ENCODE measurements around the gene STRADB.
"Not testable (repeated sequence)": the region's sequence is repeated elsewhere in the genome, so short reads cannot be mapped to it uniquely, and the experiment has no call there.

The STRADB gene

GRCh38 chr2:201430839-201431238 lies 20.7 kb upstream of the STRADB start:
- no peak for FAIRE-seq

GRCh38 chr2:201432038-201432620 lies 19.4 kb upstream of the STRADB start:
- FAIRE-seq: no peak

- no peak for FAIRE-seq
Observed at GRCh38 chr2:201432621-201433393, 18.7 kb upstream of the STRADB start.

GRCh38 chr2:201433394-201433995 lies 18.0 kb upstream of the STRADB start:
- no peak for FAIRE-seq

- no peak for FAIRE-seq
Observed at GRCh38 chr2:201436141-201436540, 15.4 kb upstream of the STRADB start.

- not testable (repeated sequence) for FAIRE-seq
Observed at GRCh38 chr2:201439336-201439922, 12.1 kb upstream of the STRADB start.

GRCh38 chr2:201440182-201440581 lies 11.4 kb upstream of the STRADB start:
- FAIRE-seq: no peak

GRCh38 chr2:201441409-201441808 lies 10.1 kb upstream of the STRADB start:
- FAIRE-seq: no peak

- FAIRE-seq: no peak
Observed at GRCh38 chr2:201444746-201445465, 6.6 kb upstream of the STRADB start.

- FAIRE-seq: no peak
Observed at GRCh38 chr2:201447086-201447485, 4.5 kb upstream of the STRADB start.

- no peak for FAIRE-seq
Observed at GRCh38 chr2:201448061-201448460, 3.5 kb upstream of the STRADB start.

- no peak for FAIRE-seq
Observed at GRCh38 chr2:201448701-201449100, 2.8 kb upstream of the STRADB start.

GRCh38 chr2:201450954-201451291 lies 617 bp upstream of the STRADB start:
- FAIRE-seq: no peak

GRCh38 chr2:201452058-201452921 lies 750 bp downstream of the STRADB start:
- no peak for FAIRE-seq

- no peak for FAIRE-seq
Observed at GRCh38 chr2:201452922-201453643, 1.5 kb downstream of the STRADB start.

- FAIRE-seq: no peak
Observed at GRCh38 chr2:201458381-201458780, 6.8 kb downstream of the STRADB start.

- no peak for FAIRE-seq
Observed at GRCh38 chr2:201460532-201460931, 9.0 kb downstream of the STRADB start.

GRCh38 chr2:201464547-201464946 lies 13.0 kb downstream of the STRADB start:
- FAIRE-seq: no peak

- no peak for FAIRE-seq
Observed at GRCh38 chr2:201465524-201465971, 14.0 kb downstream of the STRADB start.

GRCh38 chr2:201466050-201466675 lies 14.6 kb downstream of the STRADB start:
- no peak for FAIRE-seq

GRCh38 chr2:201467666-201468065 lies 16.1 kb downstream of the STRADB start:
- no peak for FAIRE-seq

Measured in TTC549 (cell line).